ENCODE results near the gene KDM3B.

Gene KDM3B

GRCh38 chr5:138418444-138418843, 66.0 kb downstream of the KDM3B start:
- ATAC-seq (ENCODE audit: insufficient read depth, low read depth), result no peak
- Histone ChIP-seq H3K4me1 (ENCODE audit: insufficient read depth, low read length) (no peaks in the 10 kb centered on the region), H2AFZ (ENCODE audit: low read depth, low read length) (no peak overlapping the region), H3K27me3 (ENCODE audit: insufficient read depth, low read length, poor library complexity) (no peaks in the 10 kb centered on the region), H3K9ac (ENCODE audit: low read depth, low read length) (no peak overlapping the region), H4K20me1 (ENCODE audit: insufficient read depth, low read length) (no peaks in the 10 kb centered on the region; the same call in 1 of the 2 replicates), H3K4me2 (ENCODE audit: insufficient read depth, low read length) (no peak overlapping the region), H3K9me3 (ENCODE audit: insufficient read depth, low read length, severe bottlenecking) (no peaks in the 10 kb centered on the region), H3K4me3 (ENCODE audit: low read depth in 1 of 2, low read length in 2 of 2) (no peak overlapping the region), H3K27ac (ENCODE audit: low read length) (no peak overlapping the region), H3K79me2 (ENCODE audit: insufficient read depth, low read length) (no peaks in the 10 kb centered on the region), H3K36me3 (ENCODE audit: insufficient read depth, low read length) (peaks cover 94% of the 10 kb centered on the region)
- TF ChIP-seq EZH2 (IDR thresholded peaks at IDR 0.05; ENCODE audit: borderline replicate concordance, low read depth, low read length, severe bottlenecking), result no peak
- TF ChIP-seq, protein P1, sequence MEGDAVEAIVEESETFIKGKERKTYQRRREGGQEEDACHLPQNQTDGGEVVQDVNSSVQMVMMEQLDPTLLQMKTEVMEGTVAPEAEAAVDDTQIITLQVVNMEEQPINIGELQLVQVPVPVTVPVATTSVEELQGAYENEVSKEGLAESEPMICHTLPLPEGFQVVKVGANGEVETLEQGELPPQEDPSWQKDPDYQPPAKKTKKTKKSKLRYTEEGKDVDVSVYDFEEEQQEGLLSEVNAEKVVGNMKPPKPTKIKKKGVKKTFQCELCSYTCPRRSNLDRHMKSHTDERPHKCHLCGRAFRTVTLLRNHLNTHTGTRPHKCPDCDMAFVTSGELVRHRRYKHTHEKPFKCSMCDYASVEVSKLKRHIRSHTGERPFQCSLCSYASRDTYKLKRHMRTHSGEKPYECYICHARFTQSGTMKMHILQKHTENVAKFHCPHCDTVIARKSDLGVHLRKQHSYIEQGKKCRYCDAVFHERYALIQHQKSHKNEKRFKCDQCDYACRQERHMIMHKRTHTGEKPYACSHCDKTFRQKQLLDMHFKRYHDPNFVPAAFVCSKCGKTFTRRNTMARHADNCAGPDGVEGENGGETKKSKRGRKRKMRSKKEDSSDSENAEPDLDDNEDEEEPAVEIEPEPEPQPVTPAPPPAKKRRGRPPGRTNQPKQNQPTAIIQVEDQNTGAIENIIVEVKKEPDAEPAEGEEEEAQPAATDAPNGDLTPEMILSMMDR (IDR thresholded peaks at IDR 0.05; ENCODE audit: borderline replicate concordance, extremely low read depth, low read length, poor library complexity, severe bottlenecking), result no peak
- DNase-seq, result no peak

DNA sequence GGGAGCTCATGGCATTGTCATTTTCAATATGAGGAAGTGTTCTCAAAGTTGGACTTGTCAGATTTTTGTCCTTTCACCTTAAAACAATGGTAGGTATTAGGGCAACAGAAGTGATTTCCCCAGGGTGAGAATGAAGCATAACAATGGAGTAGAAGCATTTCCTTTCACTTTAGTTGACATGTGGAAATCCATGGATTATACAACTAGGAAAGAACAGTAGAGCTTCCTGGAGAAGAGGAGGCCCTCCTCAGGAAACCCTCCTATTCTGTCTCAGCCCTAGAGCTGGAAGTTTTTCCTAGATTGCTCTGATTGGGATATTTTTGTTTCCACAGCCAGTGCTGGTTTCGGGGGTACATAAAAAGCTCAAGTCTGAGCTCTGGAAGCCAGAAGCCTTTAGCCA, 72.6 kb downstream of the KDM3B start:
- H4K20me1 ChIP-seq (ENCODE audit: insufficient read depth, low read length), result no peaks in the 10 kb centered on the region
- no peaks in the 10 kb centered on the region for H3K27me3 ChIP-seq (ENCODE audit: insufficient read depth, low read length, poor library complexity)
- H3K4me3 ChIP-seq (ENCODE audit: low read depth in 1 of 2, low read length in 2 of 2), result no peak overlapping the region
- H3K4me1 ChIP-seq (ENCODE audit: insufficient read depth, low read length), result no peaks in the 10 kb centered on the region
- no peak overlapping the region for H2AFZ ChIP-seq (ENCODE audit: low read depth, low read length)
- H3K9ac ChIP-seq (ENCODE audit: low read depth, low read length), result no peak overlapping the region
- H3K9me3 ChIP-seq (ENCODE audit: insufficient read depth, low read length, severe bottlenecking), result no peaks in the 10 kb centered on the region
- H3K27ac ChIP-seq (ENCODE audit: low read length), result no peak overlapping the region
- no peak overlapping the region for H3K4me2 ChIP-seq (ENCODE audit: insufficient read depth, low read length)
- peaks cover 92% of the 10 kb centered on the region for H3K36me3 ChIP-seq (ENCODE audit: insufficient read depth, low read length)
- no peak for TF ChIP-seq EZH2 (IDR thresholded peaks at IDR 0.05; ENCODE audit: borderline replicate concordance, low read depth, low read length, severe bottlenecking)
- TF ChIP-seq, protein P1 (IDR thresholded peaks at IDR 0.05; ENCODE audit: borderline replicate concordance, extremely low read depth, low read length, poor library complexity, severe bottlenecking), result no peak
- no peak for ATAC-seq (ENCODE audit: insufficient read depth, low read depth)
- no peak for DNase-seq
- H3K79me2 ChIP-seq (ENCODE audit: insufficient read depth, low read length), result no peaks in the 10 kb centered on the region

- Histone ChIP-seq H3K4me1 (ENCODE audit: insufficient read depth, low read length) (peaks cover 28% of the 10 kb centered on the region), H3K79me2 (ENCODE audit: insufficient read depth, low read length) (no peaks in the 10 kb centered on the region), H3K27me3 (ENCODE audit: insufficient read depth, low read length, poor library complexity) (no peaks in the 10 kb centered on the region), H2AFZ (ENCODE audit: low read depth, low read length) (no peak overlapping the region), H3K4me2 (ENCODE audit: insufficient read depth, low read length) (no peak overlapping the region), H3K9ac (ENCODE audit: low read depth, low read length) (no peak overlapping the region), H3K4me3 (ENCODE audit: low read depth in 1 of 2, low read length in 2 of 2) (no peak overlapping the region), H3K9me3 (ENCODE audit: insufficient read depth, low read length, severe bottlenecking) (no peaks in the 10 kb centered on the region), H3K36me3 (ENCODE audit: insufficient read depth, low read length) (peaks cover 48% of the 10 kb centered on the region), H4K20me1 (ENCODE audit: insufficient read depth, low read length) (no peaks in the 10 kb centered on the region), H3K27ac (ENCODE audit: low read length) (no peak overlapping the region)
- ATAC-seq (ENCODE audit: insufficient read depth, low read depth) (no peak), DNase-seq (no peak)
- TF ChIP-seq, protein P1 (IDR thresholded peaks at IDR 0.05; ENCODE audit: borderline replicate concordance, extremely low read depth, low read length, poor library complexity, severe bottlenecking), result no peak
- TF ChIP-seq EZH2 (IDR thresholded peaks at IDR 0.05; ENCODE audit: borderline replicate concordance, low read depth, low read length, severe bottlenecking), result no peak
These were observed 83.5 kb downstream of the KDM3B start for GRCh38 chr5:138435943-138436342.
